ENCODE data around the gene RGCC. TPM values are rescaled to one million over a fixed set of nuclear protein-coding genes. Genes with fewer than 3 reads are reported as not detected.

Gene RGCC
- total RNA-seq, 2 donors from 2014 or later: 76.0 to 216 TPM

- H3K27ac Mint-ChIP-seq: peak overlapping the region; percentile 98 to 99
- no peaks in the 10 kb centered on the region for H3K9me3 Mint-ChIP-seq
- ATAC-seq (peak; percentile 32 to 36), DNase-seq (ENCODE audit: low spot score in 2 of 2) (peak; percentile 54 to 73)
- peaks cover 52 to 93% of the 10 kb centered on the region in 2 donors for H3K36me3 Mint-ChIP-seq
These were observed 6.7 kb downstream of the RGCC start for GRCh38 chr13:41463838-41464602.

- Mint-ChIP-seq H3K27ac (peak overlapping the region; percentile 98 to 99), H3K36me3 (peaks cover 51 to 93% of the 10 kb centered on the region in 2 donors), H3K9me3 (no peaks in the 10 kb centered on the region)
- peak; percentile 82 to 84 for ATAC-seq
- DNase-seq (ENCODE audit: low spot score in 2 of 2): peak; percentile 82 to 93
These were observed 8.0 kb downstream of the RGCC start for GRCh38 chr13:41465241-41465847.

- H3K27ac Mint-ChIP-seq: peak overlapping the region; percentile 98 to 99
- no peaks in the 10 kb centered on the region for H3K9me3 Mint-ChIP-seq
- no peak for ATAC-seq
- no peak for DNase-seq (ENCODE audit: low spot score in 2 of 2)
- H3K36me3 Mint-ChIP-seq: peaks cover 49 to 92% of the 10 kb centered on the region in 2 donors
These were observed 8.6 kb downstream of the RGCC start for GRCh38 chr13:41465898-41466320.

- peaks cover 0 to 4% of the 10 kb centered on the region in 2 donors for H3K9me3 Mint-ChIP-seq
- H3K27ac Mint-ChIP-seq: no peak overlapping the region
- DNase-seq (ENCODE audit: low spot score in 2 of 2): no peak
- ATAC-seq: no peak
- H3K36me3 Mint-ChIP-seq: peaks cover 48 to 92% of the 10 kb centered on the region in 2 donors
These were observed 10.1 kb downstream of the RGCC start for GRCh38 chr13:41467425-41467945.

GRCh38 chr13:41468631-41469030 lies 11.3 kb downstream of the RGCC start:
- peaks cover 5 to 10% of the 10 kb centered on the region in 2 donors for H3K9me3 Mint-ChIP-seq
- H3K36me3 Mint-ChIP-seq: peaks cover 47 to 95% of the 10 kb centered on the region in 2 donors
- peak overlapping the region; percentile 41 to 56 for H3K27ac Mint-ChIP-seq
- DNase-seq (ENCODE audit: low spot score in 2 of 2) (no peak), ATAC-seq (no peak)

- H3K36me3 Mint-ChIP-seq: peaks cover 47 to 95% of the 10 kb centered on the region in 2 donors
- peak overlapping the region; percentile 83 to 91 for H3K27ac Mint-ChIP-seq
- peak; percentile 65 to 68 for DNase-seq (ENCODE audit: low spot score in 2 of 2)
- ATAC-seq: peak; percentile 82 to 84
- H3K9me3 Mint-ChIP-seq: peaks cover 5 to 15% of the 10 kb centered on the region in 2 donors
These were observed 12.8 kb downstream of the RGCC start for GRCh38 chr13:41470196-41470595.

- H3K9me3 Mint-ChIP-seq: peaks cover 9 to 22% of the 10 kb centered on the region in 2 donors
- DNase-seq (ENCODE audit: low spot score in 2 of 2) (no peak), ATAC-seq (no peak)
- H3K27ac Mint-ChIP-seq: peak overlapping the region; percentile 26 to 83
- peaks cover 34 to 96% of the 10 kb centered on the region in 2 donors for H3K36me3 Mint-ChIP-seq
These were observed 14.4 kb downstream of the RGCC start for GRCh38 chr13:41471785-41472184.

- H3K9me3 Mint-ChIP-seq: peaks cover 15 to 30% of the 10 kb centered on the region in 2 donors
- no peak for DNase-seq (ENCODE audit: low spot score in 2 of 2)
- H3K27ac Mint-ChIP-seq: peak overlapping the region in 1 of 2 donors; percentile 88
- H3K36me3 Mint-ChIP-seq: peaks cover 16 to 67% of the 10 kb centered on the region in 2 donors
- ATAC-seq: no peak
These were observed 29.9 kb downstream of the RGCC start for GRCh38 chr13:41487222-41487621.

GRCh38 chr13:41488124-41488523 lies 30.8 kb downstream of the RGCC start:
- ATAC-seq: peak; percentile 34 to 60
- peaks cover 15 to 26% of the 10 kb centered on the region in 2 donors for H3K9me3 Mint-ChIP-seq
- no peak for DNase-seq (ENCODE audit: low spot score in 2 of 2)
- peaks cover 16 to 59% of the 10 kb centered on the region in 2 donors for H3K36me3 Mint-ChIP-seq
- H3K27ac Mint-ChIP-seq: peak overlapping the region; percentile 92 to 95

GRCh38 chr13:41490371-41491015 lies 33.1 kb downstream of the RGCC start:
- peaks cover 19 to 58% of the 10 kb centered on the region in 2 donors for H3K36me3 Mint-ChIP-seq
- DNase-seq (ENCODE audit: low spot score in 2 of 2) (no peak), ATAC-seq (no peak)
- peak overlapping the region; percentile 76 to 90 for H3K27ac Mint-ChIP-seq
- peaks cover 16 to 21% of the 10 kb centered on the region in 2 donors for H3K9me3 Mint-ChIP-seq

- DNase-seq (ENCODE audit: low spot score in 2 of 2) (no peak), ATAC-seq (no peak)
- peaks cover 10 to 58% of the 10 kb centered on the region in 2 donors for H3K36me3 Mint-ChIP-seq
- peaks cover 8 to 11% of the 10 kb centered on the region in 2 donors for H3K9me3 Mint-ChIP-seq
- H3K27ac Mint-ChIP-seq: peak overlapping the region; percentile 76 to 90
These were observed 34.1 kb downstream of the RGCC start for GRCh38 chr13:41491436-41491835.

- peaks cover 8 to 60% of the 10 kb centered on the region in 2 donors for H3K36me3 Mint-ChIP-seq
- ATAC-seq (peak; percentile 80), DNase-seq (ENCODE audit: low spot score in 2 of 2) (no peak)
- peak overlapping the region; percentile 76 to 96 for H3K27ac Mint-ChIP-seq
- H3K9me3 Mint-ChIP-seq: peaks cover 5 to 6% of the 10 kb centered on the region in 2 donors
These were observed 35.3 kb downstream of the RGCC start for GRCh38 chr13:41492432-41493260.

- Mint-ChIP-seq H3K27ac (peak overlapping the region; percentile 73 to 76), H3K36me3 (peaks cover 8 to 63% of the 10 kb centered on the region in 2 donors), H3K9me3 (peaks cover 5 to 6% of the 10 kb centered on the region in 2 donors)
- DNase-seq (ENCODE audit: low spot score in 2 of 2) (no peak), ATAC-seq (no peak)
These were observed 36.9 kb downstream of the RGCC start for GRCh38 chr13:41494202-41494601.

- no peak overlapping the region for H3K27ac Mint-ChIP-seq
These were observed 37.7 kb downstream of the RGCC start for GRCh38 chr13:41495044-41495443.

GRCh38 chr13:41496420-41497234 lies 39.3 kb downstream of the RGCC start:
- H3K9me3 Mint-ChIP-seq: peaks cover 0 to 6% of the 10 kb centered on the region in 2 donors
- peak overlapping the region; percentile 36 to 99 for H3K27ac Mint-ChIP-seq
- DNase-seq (ENCODE audit: low spot score in 2 of 2) (no peak), ATAC-seq (no peak)
- H3K36me3 Mint-ChIP-seq: peaks cover 8 to 55% of the 10 kb centered on the region in 2 donors

More at GRCh38 chr13:41495044-41495443, 37.7 kb downstream of the RGCC start:
- Mint-ChIP-seq H3K9me3 (peaks cover 5 to 6% of the 10 kb centered on the region in 2 donors), H3K36me3 (peaks cover 8 to 67% of the 10 kb centered on the region in 2 donors)
- no peak for DNase-seq (ENCODE audit: low spot score in 2 of 2)
- no peak for ATAC-seq
